Stimulated activated naive B cell treated with anti-CD40 and anti-IgM and Interleukin-4, amounts not matched to agents 10 μg/mL and 1 μg/mL and 100 μg/mL, for 72 hours (primary cell): Measurements from ENCODE around the gene CERS5.
A peak's percentile ranks its signal among the peaks of the same experiment; 100 is the strongest.

Experiments
- ATAC-seq, 2 donors: fragments of 150-1000 bp; cut with Tn5 transposase; replicated peaks; 2 replicates each; pipeline ENCODE4 v1.10.0; 2021; ENCODE audit warnings: moderate library complexity in 1 of 2
- DNase-seq: peaks from one replicate; pipeline ENCODE4 v3.0.0; 2021
- H3K27ac Mint-ChIP-seq: one replicate; pipeline ENCODE4 v1.8.0; 2022; ENCODE audit warnings: mild to moderate bottlenecking, mixed read lengths
- H3K27me3 Mint-ChIP-seq, 2 donors: one replicate each; pipeline ENCODE4 v1.8.0; 2022; ENCODE audit warnings: mixed read lengths in 2 of 2
- H3K36me3 Mint-ChIP-seq, 2 donors: one replicate each; pipeline ENCODE4 v1.8.0; 2022; ENCODE audit warnings: mixed read lengths in 2 of 2, mild to moderate bottlenecking in 1 of 2
- H3K4me1 Mint-ChIP-seq, 2 donors: one replicate each; pipeline ENCODE4 v1.8.0; 2022; ENCODE audit warnings: mixed read lengths in 2 of 2, mild to moderate bottlenecking in 1 of 2
- H3K4me3 Mint-ChIP-seq, 2 donors: one replicate each; pipeline ENCODE4 v1.8.0; 2022; ENCODE audit warnings: mild to moderate bottlenecking in 2 of 2, mixed read lengths in 2 of 2, moderate library complexity in 1 of 2
- H3K9me3 Mint-ChIP-seq, 2 donors: one replicate each; pipeline ENCODE4 v1.8.0; 2022; ENCODE audit warnings: mixed read lengths in 2 of 2, mild to moderate bottlenecking in 1 of 2

CERS5 gene

DNA sequence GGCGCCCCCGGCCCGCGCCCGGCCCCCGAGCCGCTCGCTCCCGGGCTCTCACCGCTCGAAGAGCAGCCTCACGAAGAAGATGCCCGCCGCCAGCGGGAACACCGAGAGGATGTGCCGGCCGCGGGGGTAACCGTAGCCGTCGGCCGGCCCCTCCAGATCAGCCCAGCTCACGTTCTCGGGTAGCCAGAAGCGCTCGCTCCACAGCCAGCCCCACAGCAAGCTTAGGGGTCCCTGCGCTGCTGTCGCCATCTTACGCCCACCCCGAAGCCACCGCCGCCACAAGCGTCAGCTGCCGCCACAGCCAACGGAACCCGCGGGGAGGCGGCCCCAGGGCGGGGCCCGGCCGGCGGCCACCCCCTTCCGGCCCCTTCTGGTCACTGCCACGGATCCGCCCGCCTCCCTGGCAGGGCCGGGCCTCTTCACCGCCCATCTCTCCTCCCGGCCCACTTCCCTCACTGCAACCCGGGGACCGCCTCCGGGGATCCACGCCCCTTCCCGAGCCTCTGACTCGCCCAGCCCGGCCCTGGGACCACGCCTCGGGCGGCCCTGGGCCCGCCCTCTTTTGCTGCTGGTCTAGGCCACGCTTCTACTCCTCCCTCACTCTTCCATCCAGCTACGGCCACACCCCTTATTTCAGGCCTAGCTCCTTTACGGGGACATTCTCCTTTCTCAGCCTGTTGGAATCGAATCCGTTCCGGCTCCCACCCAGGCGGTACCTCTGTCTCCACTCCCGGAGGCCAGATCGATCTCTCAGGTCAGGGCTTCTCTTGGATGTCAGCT, at the start of gene CERS5:
CERS5 (minus strand) TSS at position 321 of the 780 bp plus-strand sequence; CDS start at position 249, 72 bp downstream.
- Mint-ChIP-seq H3K27me3 (no peaks in the 10 kb centered on the region), H3K9me3 (no peaks in the 10 kb centered on the region), H3K4me1 (peaks cover 11 to 27% of the 10 kb centered on the region in 2 donors), H3K36me3 (peaks cover 3 to 11% of the 10 kb centered on the region in 2 donors), H3K27ac (peak within 1 kb of the TSS; percentile 93), H3K4me3 (peak within 1 kb of the TSS; percentile 92 to 95)
- ATAC-seq (peak; percentile 97), DNase-seq (peak; percentile 98)

- DNase-seq (no peak), ATAC-seq (no peak)
- Mint-ChIP-seq H3K4me3 (no peak overlapping the region), H3K27ac (no peak overlapping the region), H3K4me1 (peaks cover 5 to 8% of the 10 kb centered on the region in 2 donors), H3K27me3 (no peaks in the 10 kb centered on the region), H3K9me3 (no peaks in the 10 kb centered on the region), H3K36me3 (peaks cover 4 to 5% of the 10 kb centered on the region in 2 donors)
These were observed 47.9 kb upstream of the CERS5 start for GRCh38 chr12:50215033-50215432.

GRCh38 chr12:50214018-50214417, 46.8 kb upstream of the CERS5 start:
- H3K4me1 Mint-ChIP-seq: peaks cover 5 to 8% of the 10 kb centered on the region in 2 donors
- DNase-seq (no peak), ATAC-seq (no peak)
- peaks cover 4% of the 10 kb centered on the region in 2 donors for H3K36me3 Mint-ChIP-seq
- H3K27ac Mint-ChIP-seq: no peak overlapping the region
- no peaks in the 10 kb centered on the region for H3K9me3 Mint-ChIP-seq
- no peaks in the 10 kb centered on the region for H3K27me3 Mint-ChIP-seq
- no peak overlapping the region for H3K4me3 Mint-ChIP-seq

GRCh38 chr12:50213439-50213838, 46.3 kb upstream of the CERS5 start:
- Mint-ChIP-seq H3K36me3 (peaks cover 4% of the 10 kb centered on the region in 2 donors), H3K4me1 (peaks cover 5 to 8% of the 10 kb centered on the region in 2 donors), H3K27me3 (no peaks in the 10 kb centered on the region), H3K4me3 (no peak overlapping the region), H3K9me3 (no peaks in the 10 kb centered on the region), H3K27ac (no peak overlapping the region)
- no peak for DNase-seq
- ATAC-seq: no peak

DNA sequence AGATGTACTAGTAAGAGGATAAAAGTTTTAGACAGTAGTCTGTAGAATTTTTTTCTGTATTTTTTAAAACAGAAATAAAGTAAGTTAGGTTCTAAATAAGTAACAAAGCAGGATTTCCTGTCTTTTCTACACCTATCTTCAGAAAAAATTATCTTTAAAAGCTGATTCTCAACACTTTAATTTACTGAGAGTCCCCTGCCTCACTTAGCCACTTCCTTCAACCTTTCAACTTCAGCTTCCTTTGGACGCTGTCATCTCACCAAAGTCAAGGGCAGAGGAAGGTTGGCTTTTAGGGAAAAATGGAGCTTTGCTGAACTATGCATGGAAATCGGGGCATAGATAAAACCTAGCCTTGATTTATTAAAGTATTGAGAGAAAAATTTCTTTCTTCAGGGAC, 44.9 kb upstream of the CERS5 start:
- DNase-seq (no peak), ATAC-seq (no peak)
- no peak overlapping the region for H3K27ac Mint-ChIP-seq
- no peak overlapping the region for H3K4me3 Mint-ChIP-seq
- H3K27me3 Mint-ChIP-seq: no peaks in the 10 kb centered on the region
- H3K9me3 Mint-ChIP-seq: no peaks in the 10 kb centered on the region
- H3K4me1 Mint-ChIP-seq: peaks cover 4 to 8% of the 10 kb centered on the region in 2 donors
- peaks cover 3 to 4% of the 10 kb centered on the region in 2 donors for H3K36me3 Mint-ChIP-seq

DNA sequence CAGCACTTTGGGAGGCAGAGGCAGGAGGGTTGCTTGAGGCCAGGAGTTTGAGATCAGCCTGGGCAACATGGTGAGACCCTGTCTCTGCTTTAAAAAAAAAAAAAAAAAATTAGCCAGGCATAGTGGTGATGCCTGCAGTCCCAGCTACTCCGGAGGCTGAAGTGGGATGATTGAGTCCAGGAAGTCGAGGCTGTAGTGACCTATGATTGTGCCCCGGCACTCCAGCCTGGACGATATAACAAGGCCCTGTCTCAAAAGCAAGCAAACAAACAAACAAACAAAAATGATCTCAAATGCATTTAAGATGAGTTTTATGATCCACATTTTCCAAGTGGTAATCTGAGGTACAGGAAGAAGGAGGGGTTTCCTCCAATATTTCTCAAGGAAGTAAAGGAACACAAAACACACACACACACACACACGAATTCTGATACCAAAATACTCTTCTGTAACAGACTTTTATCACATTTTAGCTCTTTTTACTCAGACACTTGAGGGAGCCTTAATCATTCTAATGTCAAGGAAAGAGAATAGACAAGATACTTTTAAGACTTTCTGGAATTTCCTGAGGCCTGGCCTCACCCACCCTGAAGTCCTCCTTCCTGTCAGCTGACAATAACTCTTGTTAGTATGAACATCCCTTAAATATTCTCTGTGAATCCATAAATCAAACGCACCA, 44.4 kb upstream of the CERS5 start:
- H3K27ac Mint-ChIP-seq: no peak overlapping the region
- ATAC-seq: no peak
- no peak for DNase-seq
- H3K36me3 Mint-ChIP-seq: peaks cover 2 to 4% of the 10 kb centered on the region in 2 donors
- H3K4me1 Mint-ChIP-seq: peaks cover 4 to 8% of the 10 kb centered on the region in 2 donors
- H3K9me3 Mint-ChIP-seq: no peaks in the 10 kb centered on the region
- H3K27me3 Mint-ChIP-seq: no peaks in the 10 kb centered on the region
- no peak overlapping the region for H3K4me3 Mint-ChIP-seq

- no peak overlapping the region for H3K4me3 Mint-ChIP-seq
- peaks cover 4 to 8% of the 10 kb centered on the region in 2 donors for H3K4me1 Mint-ChIP-seq
- H3K27ac Mint-ChIP-seq: no peak overlapping the region
- H3K9me3 Mint-ChIP-seq: no peaks in the 10 kb centered on the region
- peaks cover 2 to 4% of the 10 kb centered on the region in 2 donors for H3K36me3 Mint-ChIP-seq
- DNase-seq: no peak
- H3K27me3 Mint-ChIP-seq: no peaks in the 10 kb centered on the region
- no peak for ATAC-seq
These were observed 40.3 kb upstream of the CERS5 start for GRCh38 chr12:50207424-50207823.

GRCh38 chr12:50205648-50206047, 38.5 kb upstream of the CERS5 start:
- Mint-ChIP-seq H3K36me3 (peaks cover 2 to 4% of the 10 kb centered on the region in 2 donors), H3K4me1 (no peaks in the 10 kb centered on the region), H3K9me3 (no peaks in the 10 kb centered on the region)

GRCh38 chr12:50203691-50204090, 36.5 kb upstream of the CERS5 start:
- H3K9me3 Mint-ChIP-seq: no peaks in the 10 kb centered on the region
- H3K27ac Mint-ChIP-seq: no peak overlapping the region
- no peak for ATAC-seq
- peaks cover 6 to 11% of the 10 kb centered on the region in 2 donors for H3K36me3 Mint-ChIP-seq
- H3K4me1 Mint-ChIP-seq: no peaks in the 10 kb centered on the region
- no peaks in the 10 kb centered on the region for H3K27me3 Mint-ChIP-seq
- no peak overlapping the region for H3K4me3 Mint-ChIP-seq
- no peak for DNase-seq

More at GRCh38 chr12:50205648-50206047, 38.5 kb upstream of the CERS5 start:
- ATAC-seq: no peak
- H3K4me3 Mint-ChIP-seq: no peak overlapping the region
- no peaks in the 10 kb centered on the region for H3K27me3 Mint-ChIP-seq
- DNase-seq: no peak
- no peak overlapping the region for H3K27ac Mint-ChIP-seq

- ATAC-seq: no peak
These were observed 34.9 kb upstream of the CERS5 start for GRCh38 chr12:50201987-50202521.

DNA sequence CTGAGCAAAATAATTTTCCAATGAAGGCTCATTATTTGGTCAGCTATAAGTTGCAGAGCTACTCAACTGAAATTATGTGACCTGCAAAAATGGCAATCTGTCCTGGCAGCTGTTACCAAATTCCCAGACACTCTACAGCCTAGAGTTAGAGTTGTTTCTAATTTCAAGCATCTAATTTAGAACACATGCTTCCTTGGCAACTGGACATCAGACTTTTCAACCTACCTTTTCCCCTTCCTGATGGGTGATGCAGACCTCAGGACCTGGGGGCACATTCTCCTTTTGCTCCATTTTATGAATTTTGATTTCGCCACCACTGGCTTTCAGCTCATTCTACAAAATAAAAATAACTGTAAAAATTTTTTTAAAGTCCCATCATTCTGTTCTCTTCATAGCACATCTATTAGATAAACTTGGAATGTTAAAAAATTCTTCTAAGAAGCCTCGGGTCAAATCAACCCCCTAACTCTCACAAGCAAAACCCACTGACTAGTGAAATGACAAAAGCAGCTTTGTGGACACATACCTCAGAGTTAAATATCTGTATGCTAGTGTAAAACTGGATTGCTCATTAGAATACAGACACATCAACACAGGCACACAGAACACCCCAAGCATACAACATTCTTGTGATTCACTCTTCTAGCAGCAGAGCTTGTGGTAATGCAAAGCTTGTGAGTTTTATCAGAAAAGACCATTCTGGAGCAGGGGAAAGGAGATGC, 33.5 kb upstream of the CERS5 start:
- Mint-ChIP-seq H3K36me3 (peaks cover 6 to 11% of the 10 kb centered on the region in 2 donors), H3K9me3 (no peaks in the 10 kb centered on the region), H3K27me3 (no peaks in the 10 kb centered on the region), H3K4me3 (no peak overlapping the region), H3K27ac (no peak overlapping the region), H3K4me1 (no peaks in the 10 kb centered on the region)
- no peak for DNase-seq
- ATAC-seq: no peak

More at GRCh38 chr12:50201987-50202521, 34.9 kb upstream of the CERS5 start:
- H3K4me3 Mint-ChIP-seq: no peak overlapping the region
- no peaks in the 10 kb centered on the region for H3K9me3 Mint-ChIP-seq
- no peaks in the 10 kb centered on the region for H3K27me3 Mint-ChIP-seq
- no peak for DNase-seq
- H3K4me1 Mint-ChIP-seq: no peaks in the 10 kb centered on the region
- peaks cover 6 to 11% of the 10 kb centered on the region in 2 donors for H3K36me3 Mint-ChIP-seq
- no peak overlapping the region for H3K27ac Mint-ChIP-seq

- no peak overlapping the region for H3K4me3 Mint-ChIP-seq
- H3K27ac Mint-ChIP-seq: no peak overlapping the region
- H3K27me3 Mint-ChIP-seq: no peaks in the 10 kb centered on the region
- DNase-seq (no peak), ATAC-seq (no peak)
- H3K4me1 Mint-ChIP-seq: no peaks in the 10 kb centered on the region
- no peaks in the 10 kb centered on the region for H3K9me3 Mint-ChIP-seq
- peaks cover 8 to 11% of the 10 kb centered on the region in 2 donors for H3K36me3 Mint-ChIP-seq
These were observed 31.7 kb upstream of the CERS5 start for GRCh38 chr12:50198829-50199228.

GRCh38 chr12:50197297-50197727, 30.1 kb upstream of the CERS5 start:
- H3K4me3 Mint-ChIP-seq: no peak overlapping the region
- peaks cover 12 to 15% of the 10 kb centered on the region in 2 donors for H3K36me3 Mint-ChIP-seq
- no peak for ATAC-seq
- H3K9me3 Mint-ChIP-seq: no peaks in the 10 kb centered on the region
- H3K27ac Mint-ChIP-seq: no peak overlapping the region
- no peaks in the 10 kb centered on the region for H3K27me3 Mint-ChIP-seq
- H3K4me1 Mint-ChIP-seq: no peaks in the 10 kb centered on the region
- DNase-seq: no peak

DNA sequence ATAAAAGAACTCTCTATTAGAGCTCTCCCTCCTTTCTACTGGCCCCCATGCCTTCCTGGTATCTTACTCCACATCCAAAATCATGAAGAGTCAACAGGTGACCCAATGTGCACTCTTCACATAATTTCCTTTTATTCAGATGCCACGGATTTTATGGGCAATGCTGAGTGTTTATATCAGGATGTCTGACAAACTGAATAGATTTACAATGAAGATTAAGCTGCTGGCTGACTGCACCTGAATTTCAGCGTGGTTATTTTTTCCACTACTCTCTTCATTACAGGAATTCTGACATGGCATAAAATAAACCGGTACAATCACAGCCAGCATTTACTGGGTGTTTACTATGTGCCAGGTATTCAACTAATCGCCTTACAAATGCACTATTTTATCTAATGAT, 29.4 kb upstream of the CERS5 start:
- Mint-ChIP-seq H3K27ac (no peak overlapping the region), H3K36me3 (peaks cover 15% of the 10 kb centered on the region in 2 donors), H3K4me1 (no peaks in the 10 kb centered on the region), H3K9me3 (no peaks in the 10 kb centered on the region), H3K4me3 (no peak overlapping the region), H3K27me3 (no peaks in the 10 kb centered on the region)
- DNase-seq (no peak), ATAC-seq (no peak)
